NCI-H345 treated with DMSO at 0.1 percent for 48 hours (cell line): ENCODE measurements around the gene PRKAR1A.
"Not testable (repeated sequence)": the region's sequence is repeated elsewhere in the genome, so short reads cannot be mapped to it uniquely, and the experiment has no call there.

Source experiments
- DNase-seq: peaks from one replicate; lab custom pipeline; 2025; ENCODE audit not compliant: unreplicated experiment; lab: John Stamatoyannopoulos, UW

The PRKAR1A gene

GRCh38 chr17:68512247-68512959, at the start of gene PRKAR1A:
Gene PRKAR1A, plus strand, starts transcription at chr17:68512430. Its CDS starts 2,970 bp downstream, at chr17:68515400.
- peak; percentile 84 for DNase-seq

DNA sequence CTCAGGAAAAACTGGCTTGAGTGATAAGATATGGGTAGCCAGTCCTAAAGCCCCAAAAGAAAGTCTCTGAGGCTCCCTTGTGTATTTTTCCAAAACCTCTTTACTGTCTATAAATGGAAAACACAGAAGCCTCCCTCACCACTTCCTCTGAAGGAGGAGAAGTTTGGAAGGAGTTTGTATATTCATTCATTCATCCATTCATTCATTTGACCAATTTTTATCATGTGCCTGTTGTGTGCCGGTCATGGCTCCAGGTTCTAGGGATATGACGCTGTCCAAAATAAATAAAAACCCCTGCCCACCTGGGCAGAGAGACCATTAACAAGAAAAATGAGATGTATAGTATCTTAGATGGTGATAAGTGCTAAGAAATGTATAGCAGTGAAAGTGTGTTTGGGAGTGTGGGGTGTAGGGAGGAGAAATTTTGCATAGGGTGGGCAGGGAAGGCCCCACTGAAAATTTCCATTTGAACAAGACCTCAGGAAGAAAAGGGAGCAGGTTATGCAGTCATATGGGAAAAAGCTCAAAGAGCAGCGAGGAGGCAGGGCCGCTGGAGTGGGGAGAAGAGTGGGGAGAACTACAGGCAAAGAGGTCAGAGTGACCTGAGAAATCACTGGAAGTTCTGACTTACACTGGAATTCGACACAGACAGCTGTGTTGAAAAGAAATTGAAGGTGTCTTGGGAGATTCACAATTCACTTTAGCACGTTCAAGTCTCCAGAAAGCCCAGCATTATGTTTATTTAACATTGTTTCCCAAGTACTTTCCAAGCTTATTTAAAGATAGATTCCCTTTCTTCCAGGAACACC, 48.8 kb upstream of the PRKAR1A start:
- DNase-seq, result no peak

- no peak for DNase-seq
Observed at GRCh38 chr17:68468334-68468733, 43.9 kb upstream of the PRKAR1A start.

DNA sequence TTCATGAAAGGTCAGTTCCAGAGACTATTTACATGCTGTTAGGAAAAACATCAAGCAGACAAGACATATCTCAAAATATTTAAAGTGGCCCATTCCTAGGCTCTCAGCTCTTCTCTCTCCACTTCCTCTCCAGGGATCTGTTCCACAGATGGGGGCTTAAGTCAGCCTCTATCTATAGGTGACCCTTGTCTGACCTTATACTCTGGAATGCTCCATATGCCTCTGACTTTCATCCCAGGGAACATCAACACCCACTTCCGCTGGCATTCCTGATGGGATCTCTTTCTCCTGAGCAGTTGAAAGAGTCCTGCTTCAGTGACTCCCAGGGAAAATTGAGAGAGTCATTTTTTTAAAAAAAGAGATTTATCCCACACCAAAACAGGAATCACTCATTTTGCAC, 43.4 kb upstream of the PRKAR1A start:
- no peak for DNase-seq

GRCh38 chr17:68470961-68471360, 41.3 kb upstream of the PRKAR1A start:
- no peak for DNase-seq

DNA sequence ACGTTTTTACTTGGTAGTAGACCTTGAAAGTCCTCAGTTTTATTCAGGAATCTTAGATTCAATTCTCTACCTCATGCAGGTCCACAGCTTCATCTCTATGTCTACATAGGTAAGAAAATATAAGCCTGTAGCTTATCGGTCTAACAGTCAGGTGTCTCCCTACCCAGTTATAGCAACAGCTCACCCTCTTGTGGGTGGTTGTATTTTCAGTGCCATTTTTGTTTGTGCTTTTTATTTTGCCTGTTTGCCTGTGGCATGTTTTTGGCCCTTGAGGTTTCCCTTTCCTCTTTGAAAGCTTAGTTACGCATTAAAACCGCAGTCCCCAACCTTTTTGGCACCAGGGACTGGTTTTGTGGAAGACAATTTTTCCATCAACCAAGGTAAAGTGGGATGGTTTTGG, 31.3 kb upstream of the PRKAR1A start:
- no peak for DNase-seq

GRCh38 chr17:68482576-68483041, 29.6 kb upstream of the PRKAR1A start:
- no peak for DNase-seq

- no peak for DNase-seq
Observed at GRCh38 chr17:68484458-68484857, 27.8 kb upstream of the PRKAR1A start.

- no peak for DNase-seq
Observed at GRCh38 chr17:68489919-68490318, 22.3 kb upstream of the PRKAR1A start.

DNA sequence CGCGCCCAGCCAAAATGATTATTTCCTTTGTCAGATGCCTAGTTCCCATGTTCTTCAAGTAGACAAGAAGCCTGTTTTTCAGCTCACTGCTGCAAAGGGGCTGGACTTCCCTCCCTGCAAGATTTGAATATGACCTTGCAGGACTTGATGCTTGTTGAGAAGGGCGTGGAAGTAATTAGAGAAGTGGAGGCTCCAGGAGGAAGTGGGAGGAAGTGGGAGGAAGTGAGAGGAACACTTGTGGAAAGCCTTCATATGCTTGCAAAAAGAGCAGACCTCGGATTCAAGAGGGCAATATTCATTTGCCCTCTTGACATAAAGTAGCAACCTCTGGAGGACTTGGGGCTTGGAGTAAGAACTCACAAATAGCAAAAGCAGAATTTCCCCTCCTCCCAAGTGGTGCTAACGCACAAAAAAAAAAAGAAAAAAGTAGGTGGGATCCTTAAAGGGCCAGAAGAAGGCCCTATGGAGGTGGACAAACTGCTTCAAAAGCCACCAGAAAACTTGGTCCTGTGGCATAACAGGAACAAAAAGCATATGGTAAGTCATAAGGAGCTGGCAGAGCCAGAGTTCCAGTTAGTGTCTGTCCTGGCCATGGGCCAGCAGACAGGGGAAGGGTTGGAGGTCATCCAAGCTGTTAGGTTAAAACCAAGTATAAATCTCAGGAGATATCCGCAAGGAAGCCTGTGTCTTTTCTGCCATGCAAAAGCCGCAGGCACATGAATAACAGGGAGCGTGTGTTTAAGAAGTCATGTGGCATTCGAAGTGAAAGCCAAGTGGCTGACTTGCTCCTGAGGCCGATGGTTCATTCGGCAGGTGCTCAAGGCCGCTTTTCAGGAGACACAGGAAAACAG, 20.6 kb upstream of the PRKAR1A start:
- no peak for DNase-seq

- DNase-seq, result not testable (repeated sequence)
Observed at GRCh38 chr17:68492394-68493054, 19.7 kb upstream of the PRKAR1A start.

GRCh38 chr17:68495081-68495480, 17.1 kb upstream of the PRKAR1A start:
- DNase-seq, result no peak

GRCh38 chr17:68497885-68498319, 14.3 kb upstream of the PRKAR1A start:
- DNase-seq, result no peak

- DNase-seq, result no peak
Observed at GRCh38 chr17:68498479-68499326, 13.5 kb upstream of the PRKAR1A start.

- DNase-seq, result no peak
Observed at GRCh38 chr17:68499587-68499986, 12.6 kb upstream of the PRKAR1A start.

- no peak for DNase-seq
Observed at GRCh38 chr17:68501074-68501473, 11.2 kb upstream of the PRKAR1A start.

DNA sequence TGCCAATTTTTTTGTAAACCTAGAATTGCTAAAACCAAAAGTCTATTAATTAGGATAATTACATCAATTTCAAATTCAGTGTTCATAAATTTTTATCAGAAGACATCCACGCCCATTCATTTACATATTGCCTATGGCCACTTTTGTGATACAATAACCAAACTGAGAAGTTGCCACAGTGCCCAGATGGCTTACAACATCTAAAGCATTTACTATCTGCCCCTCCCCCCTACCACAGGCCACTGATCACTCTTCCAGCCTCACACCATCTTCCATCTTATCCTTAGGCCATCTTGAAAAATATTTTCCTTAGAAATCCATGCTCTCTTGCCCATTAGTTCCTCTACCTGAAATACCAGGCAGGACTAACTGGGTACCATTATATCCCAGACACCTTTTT, 6.3 kb upstream of the PRKAR1A start:
- no peak for DNase-seq

GRCh38 chr17:68507576-68507975, 4.7 kb upstream of the PRKAR1A start:
- no peak for DNase-seq

- DNase-seq, result peak; percentile 49
Observed at GRCh38 chr17:68509141-68510057, 2.8 kb upstream of the PRKAR1A start.
